CD8-positive, alpha-beta memory T cell (primary cell): ENCODE measurements around the gene MNT. TPM values are rescaled to one million over a fixed set of nuclear protein-coding genes. Genes with fewer than 3 reads are reported as not detected.
A peak's percentile ranks its signal among the peaks of the same experiment; 100 is the strongest.
"Not testable (repeated sequence)": the region's sequence is repeated elsewhere in the genome, so short reads cannot be mapped to it uniquely, and the experiment has no call there.

ENCODE experiments used
- CTCF ChIA-PET: fragments of 350-600 bp; sonication (Branson Sonifier 250); formaldehyde crosslinking; loops from one replicate; lab custom pipeline; 2021; ENCODE audit warnings: antibody characterized with exemption; lab: Charles Lee
- POLR2A ChIA-PET: fragments of 350-600 bp; sonication (Branson Sonifier 250); formaldehyde crosslinking; loops from one replicate; lab custom pipeline; 2021; ENCODE audit warnings: antibody characterized with exemption; lab: Charles Lee
- DNase-seq, 5 donors: peaks; one replicate each; pipeline versions ENCODE4 v3.0.0 to v3.0.0-alpha.2; 2020 to 2022; ENCODE audit warnings: mixed read lengths in 1 of 5
- H3K27ac ChIP-seq: one replicate; pipeline ENCODE4 v1.7.0; 2013; ENCODE audit warnings: low read depth, mild to moderate bottlenecking, low read length, moderate library complexity
- H3K27me3 ChIP-seq: 2 replicates; pipeline ENCODE4 v1.7.0; 2013; ENCODE audit warnings: low read length, mild to moderate bottlenecking; ENCODE audit not compliant: insufficient read depth, poor library complexity, severe bottlenecking
- H3K36me3 ChIP-seq: 2 replicates; pipeline ENCODE4 v1.7.0; 2013; ENCODE audit warnings: mild to moderate bottlenecking, low read length, moderate library complexity; ENCODE audit not compliant: insufficient read depth
- H3K4me1 ChIP-seq: 2 replicates; pipeline ENCODE4 v1.7.0; 2013; ENCODE audit warnings: mild to moderate bottlenecking, low read length, moderate library complexity; ENCODE audit not compliant: insufficient read depth
- H3K4me3 ChIP-seq: 2 replicates; pipeline ENCODE4 v1.7.0; 2013; ENCODE audit warnings: mild to moderate bottlenecking, low read length
- H3K9me3 ChIP-seq: 2 replicates; pipeline ENCODE4 v1.7.0; 2013; ENCODE audit warnings: mild to moderate bottlenecking, low read length
- H3K27ac Mint-ChIP-seq, 8 donors: one replicate each; pipeline ENCODE4 v1.8.0; 2020 to 2021; ENCODE audit warnings: mixed read lengths in 8 of 8, mild to moderate bottlenecking in 6 of 8, inconsistent platforms in 3 of 8, moderate library complexity in 3 of 8
- H3K27me3 Mint-ChIP-seq, 2 donors: one replicate each; pipeline ENCODE4 v1.8.0; 2020 to 2021; ENCODE audit warnings: mixed read lengths in 2 of 2, mild to moderate bottlenecking in 1 of 2, moderate library complexity in 1 of 2
- H3K36me3 Mint-ChIP-seq, 3 donors: one replicate each; pipeline ENCODE4 v1.8.0; 2020 to 2021; ENCODE audit warnings: mixed read lengths in 3 of 3, inconsistent platforms in 1 of 3, mild to moderate bottlenecking in 1 of 3
- H3K4me1 Mint-ChIP-seq, 3 donors: one replicate each; pipeline ENCODE4 v1.8.0; 2020 to 2021; ENCODE audit warnings: mixed read lengths in 3 of 3, inconsistent platforms in 1 of 3, mild to moderate bottlenecking in 1 of 3
- H3K4me3 Mint-ChIP-seq, 7 donors: one replicate each; pipeline ENCODE4 v1.8.0; 2020 to 2021; ENCODE audit warnings: mixed read lengths in 7 of 7, mild to moderate bottlenecking in 6 of 7, moderate library complexity in 4 of 7, inconsistent platforms in 2 of 7
- H3K9me3 Mint-ChIP-seq, 5 donors: one replicate each; pipeline ENCODE4 v1.8.0; 2020 to 2022; ENCODE audit warnings: mixed read lengths in 5 of 5, mild to moderate bottlenecking in 3 of 5, moderate library complexity in 2 of 5, inconsistent platforms in 1 of 5
- polyA plus RNA-seq: library from polyadenylated mRNA; unstranded; fragments of 300-500 nt; fragmentation: Illumina TruSeq; gene quantifications from one replicate; pipeline ENCODE4 v1.2.3, GENCODE V29; 2021
- total RNA-seq, 2 experiments: library from RNA; stranded (reverse); gene quantifications; one replicate each; pipeline ENCODE4 v1.2.3, GENCODE V29; 2021

MNT gene, protein sequence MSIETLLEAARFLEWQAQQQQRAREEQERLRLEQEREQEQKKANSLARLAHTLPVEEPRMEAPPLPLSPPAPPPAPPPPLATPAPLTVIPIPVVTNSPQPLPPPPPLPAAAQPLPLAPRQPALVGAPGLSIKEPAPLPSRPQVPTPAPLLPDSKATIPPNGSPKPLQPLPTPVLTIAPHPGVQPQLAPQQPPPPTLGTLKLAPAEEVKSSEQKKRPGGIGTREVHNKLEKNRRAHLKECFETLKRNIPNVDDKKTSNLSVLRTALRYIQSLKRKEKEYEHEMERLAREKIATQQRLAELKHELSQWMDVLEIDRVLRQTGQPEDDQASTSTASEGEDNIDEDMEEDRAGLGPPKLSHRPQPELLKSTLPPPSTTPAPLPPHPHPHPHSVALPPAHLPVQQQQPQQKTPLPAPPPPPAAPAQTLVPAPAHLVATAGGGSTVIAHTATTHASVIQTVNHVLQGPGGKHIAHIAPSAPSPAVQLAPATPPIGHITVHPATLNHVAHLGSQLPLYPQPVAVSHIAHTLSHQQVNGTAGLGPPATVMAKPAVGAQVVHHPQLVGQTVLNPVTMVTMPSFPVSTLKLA
- total RNA-seq, result 10 to 100 TPM; 21.5 to 24.3 TPM
- 1.2 TPM for polyA plus RNA-seq

DNA sequence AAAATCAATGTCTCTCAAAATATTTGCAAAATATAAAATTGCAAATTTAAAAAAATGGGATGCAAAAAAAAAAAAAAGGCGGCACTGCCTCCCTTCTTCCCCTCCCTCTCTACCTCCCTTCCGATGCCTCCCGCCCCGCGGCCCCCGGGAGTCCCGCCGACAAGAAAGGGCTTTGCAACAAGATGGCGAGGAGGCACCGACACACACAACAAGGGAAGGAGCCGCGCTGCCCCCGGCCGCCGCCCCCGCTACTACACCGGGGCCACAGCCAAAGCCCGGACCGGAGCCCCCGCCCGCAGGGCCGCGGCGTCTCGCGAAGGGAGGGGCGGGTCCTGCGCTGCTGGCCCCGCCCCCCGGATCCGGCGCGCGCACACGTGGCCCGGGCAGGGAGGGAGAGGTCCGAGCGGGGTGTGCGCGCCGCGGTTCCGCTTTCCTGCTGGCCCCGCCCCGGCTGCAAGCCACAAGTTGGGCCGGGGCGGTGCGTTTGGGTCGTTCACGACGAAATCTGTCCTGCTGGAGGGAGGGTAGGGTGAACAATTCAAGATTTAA is at the start of gene MNT:
Gene MNT, minus strand, starts transcription at position 184 of the 549 bp plus-strand sequence. CDS start 348 bp downstream, outside the sequence.
- no peaks in the 10 kb centered on the region for H3K27me3 ChIP-seq
- H3K27ac ChIP-seq, result peak within 1 kb of the TSS; percentile 96
- peak within 1 kb of the TSS; percentile 99 to 100 (median 100) for H3K27ac Mint-ChIP-seq
- peaks cover 42% of the 10 kb centered on the region for H3K4me1 ChIP-seq
- H3K27me3 Mint-ChIP-seq, result peaks cover 0 to 3% of the 10 kb centered on the region in 2 donors
- H3K4me3 Mint-ChIP-seq, result peak within 1 kb of the TSS; percentile 96 to 100 (median 98)
- no peaks in the 10 kb centered on the region for H3K9me3 Mint-ChIP-seq
- ChIA-PET CTCF (interaction anchor here (0.8 to 3.1 kb wide), 7 partner anchors 8 to 65 kb away, joined by 3 to 23 read pairs (median 6); partner anchors contain the start of gene TSR1), POLR2A (interaction anchor here (0.6 to 2.9 kb wide), 7 partner anchors 9 to 346 kb away, joined by 3 to 51 read pairs (median 5); partner anchors contain the start of genes HIC1, SGSM2 and TSR1)
- peaks cover 34 to 47% (median 40%) of the 10 kb centered on the region in 3 donors for H3K4me1 Mint-ChIP-seq
- DNase-seq, result peak; percentile 90 to 97 (median 96)
- no peaks in the 10 kb centered on the region for H3K36me3 ChIP-seq
- H3K4me3 ChIP-seq, result peak within 1 kb of the TSS; percentile 96
- H3K36me3 Mint-ChIP-seq, result peaks cover 0 to 14% (median 1%) of the 10 kb centered on the region in 3 donors
- no peaks in the 10 kb centered on the region for H3K9me3 ChIP-seq

DNA sequence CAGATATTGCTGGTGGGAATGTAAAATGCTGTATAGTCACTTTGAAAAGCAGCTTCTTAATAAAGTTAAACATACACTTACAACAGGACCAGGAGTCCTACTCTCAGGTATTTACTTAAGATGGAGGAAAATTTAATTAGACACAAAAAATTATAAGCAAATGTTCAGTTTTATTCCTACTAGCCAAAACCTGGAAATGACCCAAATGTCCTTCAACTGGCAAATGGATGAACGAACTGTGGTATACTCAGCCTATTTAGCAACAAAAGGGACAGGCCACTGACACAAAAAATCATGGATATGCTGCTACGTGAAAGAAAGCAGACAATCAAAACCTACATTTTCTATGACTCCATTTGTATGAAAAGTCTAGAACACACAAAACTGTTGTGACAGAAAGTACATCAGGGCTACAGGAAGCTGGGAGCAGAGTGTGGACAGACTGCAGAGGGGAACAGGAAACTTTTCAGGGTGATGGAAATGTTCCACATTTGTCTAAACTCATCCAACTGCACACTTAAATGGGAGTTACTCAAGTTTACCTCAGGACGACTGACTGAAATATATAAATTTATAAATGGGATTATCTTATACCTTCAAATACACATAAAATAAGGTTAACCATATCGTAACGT is 49.3 kb upstream of the MNT start:
- no peak overlapping the region for H3K4me3 Mint-ChIP-seq
- Histone ChIP-seq H3K36me3 (no peaks in the 10 kb centered on the region), H3K27ac (no peak overlapping the region), H3K4me3 (no peak overlapping the region), H3K9me3 (no peaks in the 10 kb centered on the region), H3K4me1 (no peaks in the 10 kb centered on the region), H3K27me3 (no peaks in the 10 kb centered on the region)
- ChIA-PET POLR2A (no interaction called here), CTCF (no interaction called here)
- peaks cover 6 to 46% (median 7%) of the 10 kb centered on the region in 3 donors for H3K36me3 Mint-ChIP-seq
- no peaks in the 10 kb centered on the region for H3K27me3 Mint-ChIP-seq
- peak overlapping the region in 3 of 8 donors; percentile 13 to 78 (median 50) for H3K27ac Mint-ChIP-seq
- no peak for DNase-seq
- peaks cover 0 to 4% (median 1%) of the 10 kb centered on the region in 5 donors for H3K9me3 Mint-ChIP-seq
- H3K4me1 Mint-ChIP-seq, result peaks cover 0 to 11% (median 3%) of the 10 kb centered on the region in 3 donors

DNA sequence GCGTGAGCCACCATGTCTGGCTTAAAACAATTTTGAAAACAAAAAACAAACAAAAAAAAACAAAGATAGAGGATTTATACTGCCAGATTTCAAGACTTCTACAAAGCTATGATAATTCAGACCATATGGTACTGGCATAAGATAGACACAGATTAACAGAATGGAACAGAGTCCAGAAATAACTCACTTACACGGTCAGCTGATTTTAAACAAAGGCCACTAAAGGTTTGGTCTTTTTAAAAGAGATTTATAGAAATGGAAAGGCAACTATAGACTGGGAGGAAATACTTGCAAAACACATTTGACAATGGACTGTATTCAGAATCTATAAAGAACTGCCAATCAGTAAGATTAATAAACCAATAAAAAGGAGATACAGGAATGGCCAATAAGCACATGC is 48.6 kb upstream of the MNT start:
- H3K36me3 ChIP-seq, result no peaks in the 10 kb centered on the region
- H3K27me3 ChIP-seq, result no peaks in the 10 kb centered on the region
- H3K27me3 Mint-ChIP-seq, result no peaks in the 10 kb centered on the region
- peaks cover 0 to 4% (median 1%) of the 10 kb centered on the region in 5 donors for H3K9me3 Mint-ChIP-seq
- peaks cover 6 to 48% (median 9%) of the 10 kb centered on the region in 3 donors for H3K36me3 Mint-ChIP-seq
- no peaks in the 10 kb centered on the region for H3K4me1 ChIP-seq
- ChIA-PET POLR2A (interaction anchor here (0.7 kb wide), 1 partner anchor 342 kb away, joined by 3 read pairs; no protein-coding TSS in a partner anchor), CTCF (no interaction called here)
- peak overlapping the region in 1 of 8 donors; percentile 20 for H3K27ac Mint-ChIP-seq
- no peaks in the 10 kb centered on the region for H3K9me3 ChIP-seq
- no peak overlapping the region for H3K4me3 ChIP-seq
- H3K27ac ChIP-seq, result no peak overlapping the region
- DNase-seq, result no peak
- H3K4me1 Mint-ChIP-seq, result peaks cover 0 to 11% (median 3%) of the 10 kb centered on the region in 3 donors
- no peak overlapping the region for H3K4me3 Mint-ChIP-seq

DNA sequence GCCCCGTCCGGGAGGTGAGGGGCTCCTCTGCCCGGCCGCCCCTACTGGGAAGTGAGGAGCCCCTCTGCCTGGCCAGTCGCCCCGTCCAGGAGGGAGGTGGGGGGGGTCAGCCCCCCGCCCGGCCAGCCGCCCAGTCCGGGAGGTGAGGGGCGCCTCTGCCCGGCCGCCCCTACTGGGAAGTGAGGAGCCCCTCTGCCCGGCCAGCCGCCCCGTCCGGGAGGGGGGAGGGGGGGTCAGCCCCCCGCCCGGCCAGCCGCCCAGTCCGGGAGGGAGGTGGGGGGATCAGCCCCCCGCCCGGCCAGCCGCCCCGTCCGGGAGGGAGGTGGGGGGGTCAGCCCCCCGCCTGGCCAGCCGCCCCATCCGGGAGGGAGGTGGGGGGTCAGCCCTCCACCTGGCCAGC is 46.6 kb upstream of the MNT start:
- H3K4me1 ChIP-seq, H3K27ac ChIP-seq, POLR2A ChIA-PET, H3K4me3 ChIP-seq, H3K9me3 Mint-ChIP-seq, DNase-seq, CTCF ChIA-PET, H3K27me3 Mint-ChIP-seq, H3K27ac Mint-ChIP-seq, H3K4me3 Mint-ChIP-seq, H3K36me3 ChIP-seq, H3K9me3 ChIP-seq, H3K27me3 ChIP-seq: not testable (repeated sequence)
- peaks cover 6 to 40% (median 9%) of the 10 kb centered on the region in 3 donors for H3K36me3 Mint-ChIP-seq
- H3K4me1 Mint-ChIP-seq, result peaks cover 0 to 11% (median 3%) of the 10 kb centered on the region in 3 donors

DNA sequence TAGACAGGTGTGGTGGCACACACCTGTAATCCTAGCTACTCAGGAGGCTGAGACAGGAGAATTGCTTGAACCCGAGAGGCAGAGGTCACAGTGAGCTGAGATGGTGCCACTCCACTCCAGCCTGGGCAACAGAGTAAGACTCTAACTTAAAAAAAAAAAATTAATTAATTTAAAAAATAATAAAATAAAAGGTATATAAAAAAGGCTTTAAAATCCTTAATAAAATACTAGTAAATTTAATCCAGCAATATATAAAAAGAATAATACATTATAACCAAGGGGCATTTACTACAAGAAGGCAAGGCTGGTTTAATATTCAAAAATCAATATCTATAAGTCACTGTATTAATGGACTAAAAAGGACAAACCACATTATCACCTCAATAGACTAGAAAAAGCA is 44.8 kb upstream of the MNT start:
- no peak overlapping the region for H3K27ac ChIP-seq
- ChIA-PET CTCF (no interaction called here), POLR2A (no interaction called here)
- H3K36me3 ChIP-seq, result peaks cover 8% of the 10 kb centered on the region
- Mint-ChIP-seq H3K36me3 (peaks cover 11 to 47% (median 16%) of the 10 kb centered on the region in 3 donors), H3K4me3 (no peak overlapping the region), H3K9me3 (peaks cover 0 to 4% (median 1%) of the 10 kb centered on the region in 5 donors), H3K4me1 (peaks cover 0 to 12% (median 0%) of the 10 kb centered on the region in 3 donors), H3K27me3 (no peaks in the 10 kb centered on the region), H3K27ac (no peak overlapping the region)
- H3K9me3 ChIP-seq, result no peaks in the 10 kb centered on the region
- H3K4me3 ChIP-seq, result no peak overlapping the region
- no peak for DNase-seq
- no peaks in the 10 kb centered on the region for H3K27me3 ChIP-seq
- H3K4me1 ChIP-seq, result no peaks in the 10 kb centered on the region

DNA sequence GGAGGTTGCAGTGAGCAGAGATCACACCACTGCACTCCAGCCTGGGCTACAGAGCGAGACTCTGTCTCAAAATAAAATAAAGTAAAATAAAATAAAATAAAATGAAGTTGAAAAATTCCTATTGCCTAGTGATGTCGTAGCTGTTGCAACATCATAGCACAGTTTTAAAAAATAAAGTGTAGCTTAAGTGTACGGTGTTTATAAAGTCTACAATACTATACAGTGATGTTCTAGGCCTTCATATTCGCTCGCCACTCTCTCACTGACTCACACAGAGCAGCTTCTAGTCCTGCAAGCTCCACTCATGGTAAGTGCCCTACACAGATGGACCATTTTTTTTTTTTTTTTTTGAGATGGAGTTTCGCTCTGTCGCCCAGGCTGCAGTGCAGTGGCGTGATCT is 43.5 kb upstream of the MNT start:
- Histone ChIP-seq H3K36me3 (peaks cover 11% of the 10 kb centered on the region), H3K27ac (no peak overlapping the region), H3K4me1 (no peaks in the 10 kb centered on the region), H3K4me3 (no peak overlapping the region), H3K9me3 (no peaks in the 10 kb centered on the region), H3K27me3 (no peaks in the 10 kb centered on the region)
- H3K27ac Mint-ChIP-seq, result no peak overlapping the region
- H3K4me1 Mint-ChIP-seq, result peaks cover 0 to 4% (median 0%) of the 10 kb centered on the region in 3 donors
- ChIA-PET POLR2A (no interaction called here), CTCF (no interaction called here)
- H3K4me3 Mint-ChIP-seq, result no peak overlapping the region
- no peaks in the 10 kb centered on the region for H3K27me3 Mint-ChIP-seq
- H3K9me3 Mint-ChIP-seq, result peaks cover 0 to 4% (median 1%) of the 10 kb centered on the region in 5 donors
- no peak for DNase-seq
- peaks cover 11 to 44% (median 16%) of the 10 kb centered on the region in 3 donors for H3K36me3 Mint-ChIP-seq

DNA sequence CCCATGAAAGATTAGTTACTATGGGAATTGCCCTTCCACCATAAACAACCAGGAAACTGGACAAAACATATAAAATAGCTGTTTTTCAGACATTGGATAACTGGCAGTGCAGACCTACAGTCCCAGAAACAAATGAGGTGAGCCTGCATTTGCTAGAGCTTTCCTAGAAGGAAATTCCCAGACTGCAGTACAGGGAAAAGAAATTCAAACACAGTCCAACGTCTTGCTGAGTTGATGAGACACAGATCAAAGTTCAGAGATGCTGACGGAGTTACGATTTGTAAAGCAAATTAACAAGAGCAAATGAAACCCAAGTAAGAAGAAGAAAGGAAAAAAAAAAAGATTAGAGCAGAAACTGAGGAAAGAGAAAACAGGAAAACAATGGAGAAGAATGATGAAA is 41.3 kb upstream of the MNT start:
- POLR2A ChIA-PET, result interaction anchor here (0.7 kb wide), 1 partner anchor 1451 kb away, joined by 4 read pairs; no protein-coding TSS in a partner anchor
- Histone ChIP-seq H3K4me1 (no peaks in the 10 kb centered on the region), H3K27ac (no peak overlapping the region), H3K4me3 (no peak overlapping the region), H3K36me3 (peaks cover 19% of the 10 kb centered on the region), H3K9me3 (no peaks in the 10 kb centered on the region), H3K27me3 (no peaks in the 10 kb centered on the region)
- peaks cover 0 to 4% (median 0%) of the 10 kb centered on the region in 3 donors for H3K4me1 Mint-ChIP-seq
- peaks cover 11 to 63% (median 27%) of the 10 kb centered on the region in 3 donors for H3K36me3 Mint-ChIP-seq
- DNase-seq, result no peak
- no peaks in the 10 kb centered on the region for H3K27me3 Mint-ChIP-seq
- H3K9me3 Mint-ChIP-seq, result peaks cover 0 to 4% (median 1%) of the 10 kb centered on the region in 5 donors
- peak overlapping the region in 1 of 8 donors; percentile 70 for H3K27ac Mint-ChIP-seq
- CTCF ChIA-PET, result no interaction called here
- H3K4me3 Mint-ChIP-seq, result no peak overlapping the region
